Measurements from ENCODE around the gene EDEM1.

- no peak for TF ChIP-seq CTCF (IDR thresholded peaks at IDR 0.05)
- no peak for TF ChIP-seq POLR2A (IDR thresholded peaks at IDR 0.05)
These were observed 2.3 kb upstream of the EDEM1 start for GRCh38 chr3:5185093-5185673.

Data from tibial nerve (tissue), 3 donors.